SK-N-SH (cell line): ENCODE measurements around the gene ARL6IP4. TPM values are rescaled to one million over a fixed set of nuclear protein-coding genes. Genes with fewer than 3 reads are reported as not detected.

Experiments
- CTCF ChIA-PET: fragments of 300-600, 350-600 bp; formaldehyde crosslinking; extraction: SDS; loops from one replicate; lab custom pipeline; 2021; lab: Yijun Ruan, JAX
- POLR2A ChIA-PET: fragments of 350-600 bp; sonication (Branson Sonifier 250); formaldehyde crosslinking; extraction: SDS; loops from one replicate; lab custom pipeline; 2020; ENCODE audit warnings: antibody characterized with exemption, inconsistent platforms; lab: Yijun Ruan, JAX
- DNase-seq: peaks from one replicate; pipeline ENCODE4 v3.0.0; 2012
- H2AFZ ChIP-seq: fragments of 200-600 bp; sonication (generic); 2 replicates; pipeline ENCODE4 v1.8.1; 2016; ENCODE audit warnings: antibody characterized with exemption, mild to moderate bottlenecking, low read depth
- H3F3A ChIP-seq: fragments of 200-600 bp; sonication (generic); replicated peaks from 2 replicates; pipeline ENCODE3; 2016; ENCODE audit warnings: antibody characterized with exemption, mild to moderate bottlenecking; ENCODE audit not compliant: insufficient read depth
- H3K27ac ChIP-seq, 2 experiments: fragments of 200-500 bp in 1 of 2; fragments of 200-600 bp in 1 of 2; sonication (Bioruptor generic) in 1 of 2; sonication (generic), shearing (Covaris generic) in 1 of 2; 2 replicates each; pipeline versions ENCODE4 v1.5.1 to v1.6.1; 2014 to 2016; ENCODE audit warnings: low read depth in 2 of 2, inconsistent platforms in 1 of 2, low read length in 1 of 2, mild to moderate bottlenecking in 1 of 2, mixed read lengths in 1 of 2
- H3K27me3 ChIP-seq: fragments of 200-600 bp; sonication (generic), shearing (Covaris generic); 2 replicates; pipeline ENCODE4 v1.6.1; 2016; ENCODE audit warnings: mixed run types; ENCODE audit not compliant: insufficient read depth
- H3K36me3 ChIP-seq, 2 experiments: fragments of 200-500 bp in 1 of 2; fragments of 200-600 bp in 1 of 2; sonication (Bioruptor generic) in 1 of 2; sonication (generic) in 1 of 2; replicated peaks in 1 of 2; 2 replicates each; pipeline versions ENCODE3 to v1.5.1; 2014 to 2016; ENCODE audit warnings: low read length in 1 of 2, mild to moderate bottlenecking in 1 of 2; ENCODE audit not compliant: insufficient read depth in 2 of 2, control insufficient read depth in 1 of 2
- H3K4me1 ChIP-seq, 2 experiments: fragments of 200-500 bp in 1 of 2; fragments of 200-600 bp in 1 of 2; sonication (Bioruptor generic) in 1 of 2; sonication (generic), shearing (Covaris generic) in 1 of 2; 2 replicates each; pipeline versions ENCODE4 v1.5.1 to v1.6.1; 2014 to 2016; ENCODE audit warnings: low read depth in 1 of 2, low read length in 1 of 2, mixed run types in 1 of 2; ENCODE audit not compliant: insufficient read depth in 2 of 2, control insufficient read depth in 1 of 2
- H3K4me2 ChIP-seq: fragments of 200-600 bp; sonication (generic), shearing (Covaris generic); 2 replicates; pipeline ENCODE4 v1.6.1; 2017; ENCODE audit warnings: mixed run types
- H3K4me3 ChIP-seq, 2 experiments: fragments of 200-500 bp in 1 of 2; fragments of 200-600 bp in 1 of 2; sonication (Bioruptor generic) in 1 of 2; sonication (generic), shearing (Covaris generic) in 1 of 2; 2 replicates each; pipeline versions ENCODE4 v1.5.1 to v1.8.1; 2014 to 2016; ENCODE audit warnings: low read depth in 2 of 2, inconsistent platforms in 1 of 2, low read length in 1 of 2, mild to moderate bottlenecking in 1 of 2, mixed read lengths in 1 of 2, moderate library complexity in 1 of 2
- H3K79me2 ChIP-seq: fragments of 200-600 bp; sonication (generic); 2 replicates; pipeline ENCODE4 v1.8.1; 2017; ENCODE audit warnings: mild to moderate bottlenecking; ENCODE audit not compliant: insufficient read depth
- H3K9ac ChIP-seq: fragments of 200-600 bp; sonication (generic); 2 replicates; pipeline ENCODE4 v1.6.1; 2017; ENCODE audit warnings: mixed run types
- H3K9me2 ChIP-seq: fragments of 200-600 bp; sonication (generic); 2 replicates; pipeline ENCODE4 v1.6.1; 2017; ENCODE audit warnings: mixed run types
- H3K9me3 ChIP-seq: fragments of 200-600 bp; sonication (generic); 2 replicates; pipeline ENCODE4 v1.6.1; 2017; ENCODE audit warnings: mixed run types, mild to moderate bottlenecking, moderate library complexity
- H4K20me1 ChIP-seq: fragments of 200-600 bp; sonication (generic); 2 replicates; pipeline ENCODE4 v1.6.1; 2017; ENCODE audit warnings: mild to moderate bottlenecking, mixed run types; ENCODE audit not compliant: insufficient read depth
- CHD2 ChIP-seq: fragments of 150-350 bp; IDR thresholded peaks from 2 replicates; pipeline ENCODE4 v1.6.1; 2018; ENCODE audit warnings: low read length; ENCODE audit not compliant: partially characterized antibody
- EZH2phosphoT487 ChIP-seq: fragments of 200-600 bp; sonication (generic); IDR thresholded peaks from 2 replicates; pipeline ENCODE4 v1.6.1; 2017; ENCODE audit warnings: low read depth, mixed run types, mild to moderate bottlenecking, antibody characterized with exemption, moderate library complexity, borderline replicate concordance
- FOSL2 ChIP-seq: IDR thresholded peaks from 2 replicates; pipeline ENCODE4 v1.4.0; 2012; ENCODE audit warnings: low read depth, mild to moderate bottlenecking, moderate library complexity, borderline replicate concordance
- FOXM1 ChIP-seq: IDR thresholded peaks from 2 replicates; pipeline ENCODE4 v1.4.0; 2012; ENCODE audit warnings: low read depth, mild to moderate bottlenecking
- MAX ChIP-seq: IDR thresholded peaks from 2 replicates; pipeline ENCODE4 v1.4.0; 2012; ENCODE audit warnings: low read depth
- MEF2A ChIP-seq: IDR thresholded peaks from 2 replicates; pipeline ENCODE4 v1.4.0; 2012; ENCODE audit warnings: low read depth, borderline replicate concordance
- POLR2AphosphoS5 ChIP-seq: IDR thresholded peaks from 2 replicates; pipeline ENCODE4 v1.6.1; 2012; ENCODE audit warnings: low read depth, low read length
- RAD21 ChIP-seq: IDR thresholded peaks from 2 replicates; pipeline ENCODE4 v1.6.1; 2012; ENCODE audit warnings: mild to moderate bottlenecking, low read length
- USF1 ChIP-seq: IDR thresholded peaks from 2 replicates; pipeline ENCODE4 v1.4.0; 2012; ENCODE audit warnings: low read depth, borderline replicate concordance
- USF2 ChIP-seq: fragments of 150-350 bp; IDR thresholded peaks from 2 replicates; pipeline ENCODE4 v1.6.1; 2017; ENCODE audit warnings: antibody characterized with exemption, low read length, low read depth, borderline replicate concordance
- ZBTB33 ChIP-seq: IDR thresholded peaks from 2 replicates; pipeline ENCODE4 v1.4.0; 2012; ENCODE audit warnings: low read depth, borderline replicate concordance
- WGBS: methylation state at CpG from one replicate; pipeline ENCODE4 v1.1.6; 2017; ENCODE audit warnings: low lambda C conversion rate; 5-methylcytosine and 5-hydroxymethylcytosine counted together
- polyA plus RNA-seq, 3 experiments: library from polyadenylated mRNA; depleted of rRNA; stranded (reverse); fragments of >200 nt; gene quantifications; 2 replicates each; pipeline ENCODE4 v1.2.3, GENCODE V29; 2012
- TF ChIP-seq, protein P1 (sequence below): fragments of 150-350 bp; IDR thresholded peaks from 2 replicates; pipeline ENCODE4 v1.6.1; 2016; ENCODE audit warnings: mild to moderate bottlenecking, low read depth, low read length
- TF ChIP-seq, protein P2 (sequence below): IDR thresholded peaks from 2 replicates; pipeline ENCODE4; 2012

ARL6IP4 gene
- polyA plus RNA-seq, 1 of the 3 experiments (the other 2 are of a cell fraction), result 370 TPM

DNA sequence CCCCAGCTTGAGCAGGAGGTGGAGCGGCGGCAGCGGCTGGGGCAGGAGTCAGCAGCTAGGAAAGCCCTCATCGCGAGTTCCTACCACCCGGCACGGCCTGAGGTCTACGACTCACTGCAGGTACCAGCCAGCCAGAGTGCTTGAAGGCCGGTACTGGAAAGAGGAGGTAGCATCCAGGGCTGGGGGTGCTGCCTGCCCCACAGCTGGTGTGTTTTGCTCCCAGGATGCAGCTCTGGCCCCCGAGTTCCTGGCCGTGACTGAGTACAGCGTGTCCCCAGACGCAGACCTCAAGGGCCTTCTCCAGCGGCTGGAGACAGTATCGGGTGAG lies 3.9 kb upstream of the ARL6IP4 start:
- 93% methylated on average over 11 of the region's 15 CpGs for WGBS
- H3K4me2 ChIP-seq, result peak overlapping the region; percentile 98; the same call in 1 of the 2 replicates
- H2AFZ ChIP-seq, result no peak overlapping the region
- H3F3A ChIP-seq, result no peaks in the 10 kb centered on the region
- no peaks in the 10 kb centered on the region for H3K9me3 ChIP-seq
- no peaks in the 10 kb centered on the region for H3K27me3 ChIP-seq
- peaks cover 0 to 11% of the 10 kb centered on the region in 2 experiments for H3K36me3 ChIP-seq
- no peak overlapping the region for H3K4me3 ChIP-seq
- H3K9ac ChIP-seq, result no peak overlapping the region
- H3K9me2 ChIP-seq, result no peaks in the 10 kb centered on the region
- no peak overlapping the region for H3K27ac ChIP-seq
- DNase-seq, result no peak
- ChIA-PET POLR2A (interaction anchor here (2.5 kb wide), 2 partner anchors 10 to 256 kb away, joined by 9 to 12 read pairs; partner anchors contain the start of genes ABCB9, MPHOSPH9 and MTRFR), CTCF (interaction anchor here (0.7 kb wide), 1 partner anchor 261 kb away, joined by 3 read pairs; no protein-coding TSS in a partner anchor)
- H3K79me2 ChIP-seq, result peaks cover 74% of the 10 kb centered on the region
- no peaks in the 10 kb centered on the region; the same call in 1 of the 2 replicates for H4K20me1 ChIP-seq
- peaks cover 8 to 31% of the 10 kb centered on the region in 2 experiments; a peak in 3 of 4 replicates for H3K4me1 ChIP-seq
- no peak for TF ChIP-seq USF1
- no peak for TF ChIP-seq POLR2AphosphoS5
- TF ChIP-seq FOSL2, result no peak

DNA sequence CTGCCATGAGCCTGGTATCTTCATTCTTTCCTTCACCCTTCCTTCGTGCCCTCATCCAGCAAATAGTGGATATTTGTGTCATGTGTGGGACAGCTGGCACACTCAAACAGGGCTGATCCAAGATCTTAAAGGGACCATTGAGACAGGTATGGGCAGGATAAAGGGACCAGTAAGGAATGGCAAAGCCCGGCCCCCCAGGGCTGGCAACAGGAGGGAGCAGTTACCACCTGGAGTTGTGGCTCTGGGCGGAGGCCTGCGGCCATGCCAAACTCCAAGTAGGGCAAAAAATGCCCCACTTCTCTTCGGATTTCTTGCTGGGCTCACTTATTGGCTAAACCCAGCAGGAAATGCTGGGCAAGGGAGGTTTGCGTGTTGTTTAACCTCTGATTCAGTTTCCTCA lies 3.3 kb upstream of the ARL6IP4 start:
- POLR2A ChIA-PET, result interaction anchor here (1.3 kb wide), 1 partner anchor 8 kb away, joined by 3 read pairs; no protein-coding TSS in a partner anchor
- H3K79me2 ChIP-seq, result peaks cover 79% of the 10 kb centered on the region

More for the DNA sequence above, 3.3 kb upstream of the ARL6IP4 start:
- no peaks in the 10 kb centered on the region for H3F3A ChIP-seq
- H3K4me2 ChIP-seq, result no peak overlapping the region
- WGBS, result 92% methylated on average over 6 of the region's 6 CpGs
- peaks cover 13 to 36% of the 10 kb centered on the region in 2 experiments; a peak in 3 of 4 replicates for H3K4me1 ChIP-seq
- TF ChIP-seq, protein P1, sequence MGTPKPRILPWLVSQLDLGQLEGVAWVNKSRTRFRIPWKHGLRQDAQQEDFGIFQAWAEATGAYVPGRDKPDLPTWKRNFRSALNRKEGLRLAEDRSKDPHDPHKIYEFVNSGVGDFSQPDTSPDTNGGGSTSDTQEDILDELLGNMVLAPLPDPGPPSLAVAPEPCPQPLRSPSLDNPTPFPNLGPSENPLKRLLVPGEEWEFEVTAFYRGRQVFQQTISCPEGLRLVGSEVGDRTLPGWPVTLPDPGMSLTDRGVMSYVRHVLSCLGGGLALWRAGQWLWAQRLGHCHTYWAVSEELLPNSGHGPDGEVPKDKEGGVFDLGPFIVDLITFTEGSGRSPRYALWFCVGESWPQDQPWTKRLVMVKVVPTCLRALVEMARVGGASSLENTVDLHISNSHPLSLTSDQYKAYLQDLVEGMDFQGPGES, result no peak
- TF ChIP-seq EZH2phosphoT487, result no peak
- no peak for TF ChIP-seq MAX
- TF ChIP-seq, protein P2, sequence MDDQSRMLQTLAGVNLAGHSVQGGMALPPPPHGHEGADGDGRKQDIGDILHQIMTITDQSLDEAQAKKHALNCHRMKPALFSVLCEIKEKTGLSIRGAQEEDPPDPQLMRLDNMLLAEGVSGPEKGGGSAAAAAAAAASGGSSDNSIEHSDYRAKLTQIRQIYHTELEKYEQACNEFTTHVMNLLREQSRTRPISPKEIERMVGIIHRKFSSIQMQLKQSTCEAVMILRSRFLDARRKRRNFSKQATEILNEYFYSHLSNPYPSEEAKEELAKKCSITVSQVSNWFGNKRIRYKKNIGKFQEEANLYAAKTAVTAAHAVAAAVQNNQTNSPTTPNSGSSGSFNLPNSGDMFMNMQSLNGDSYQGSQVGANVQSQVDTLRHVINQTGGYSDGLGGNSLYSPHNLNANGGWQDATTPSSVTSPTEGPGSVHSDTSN, result no peak
- TF ChIP-seq RAD21, result no peak
- no peak for TF ChIP-seq FOXM1
- no peak for TF ChIP-seq USF1
- no peak for TF ChIP-seq ZBTB33
- TF ChIP-seq CHD2, result no peak
- no peak for TF ChIP-seq MEF2A
- TF ChIP-seq USF2, result no peak
- H2AFZ ChIP-seq, result no peak overlapping the region
- peaks cover 5% of the 10 kb centered on the region; the same call in 1 of the 2 replicates for H4K20me1 ChIP-seq
- CTCF ChIA-PET, result interaction anchor here (0.7 kb wide), 1 partner anchor 261 kb away, joined by 3 read pairs; no protein-coding TSS in a partner anchor
- no peak for DNase-seq
- no peaks in the 10 kb centered on the region for H3K27me3 ChIP-seq
- H3K9me3 ChIP-seq, result no peaks in the 10 kb centered on the region
- no peak overlapping the region for H3K9ac ChIP-seq
- peaks cover 0 to 11% of the 10 kb centered on the region in 2 experiments for H3K36me3 ChIP-seq
- H3K9me2 ChIP-seq, result no peaks in the 10 kb centered on the region
- H3K27ac ChIP-seq, result no peak overlapping the region
- no peak overlapping the region for H3K4me3 ChIP-seq
